ENCODE measurements around the gene KCTD17.

DNA sequence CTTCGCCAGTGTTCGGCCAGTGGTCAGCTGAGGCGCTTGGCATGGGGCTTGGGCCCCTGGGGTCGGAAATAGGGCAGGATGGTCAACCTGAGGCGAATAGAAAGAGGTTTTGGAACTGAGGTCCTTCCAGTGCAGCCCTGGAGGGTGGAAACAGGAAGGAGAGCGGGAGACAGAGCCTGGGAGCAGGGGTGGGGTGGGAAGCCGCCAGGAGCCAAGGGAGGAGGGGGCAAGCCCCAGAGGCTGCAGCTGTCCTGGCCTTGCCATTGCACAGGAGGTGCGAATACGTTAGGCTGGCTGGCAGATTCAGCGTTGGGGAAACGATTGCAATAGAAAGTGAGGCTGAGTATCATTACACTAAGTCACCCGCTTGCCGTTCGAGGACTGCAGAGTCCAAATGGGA lies 13.9 kb upstream of the KCTD17 start:
- TF ChIP-seq JUND (IDR thresholded peaks at IDR 0.05) (no peak), MAX (IDR thresholded peaks at IDR 0.05) (no peak), RAD21 (IDR thresholded peaks at IDR 0.05) (no peak), TAF1 (conservative IDR thresholded peaks at IDR 0.05) (no peak), YY1 (IDR thresholded peaks at IDR 0.05) (no peak), SP1 (IDR thresholded peaks at IDR 0.05) (no peak), EGR1 (IDR thresholded peaks at IDR 0.05; ENCODE audit: low read depth in 2 of 2) (no peak), GABPA (IDR thresholded peaks at IDR 0.05 in 1 of 2, conservative IDR thresholded peaks at IDR 0.05 in 1 of 2) (no peak)
- TF ChIP-seq, protein P1, sequence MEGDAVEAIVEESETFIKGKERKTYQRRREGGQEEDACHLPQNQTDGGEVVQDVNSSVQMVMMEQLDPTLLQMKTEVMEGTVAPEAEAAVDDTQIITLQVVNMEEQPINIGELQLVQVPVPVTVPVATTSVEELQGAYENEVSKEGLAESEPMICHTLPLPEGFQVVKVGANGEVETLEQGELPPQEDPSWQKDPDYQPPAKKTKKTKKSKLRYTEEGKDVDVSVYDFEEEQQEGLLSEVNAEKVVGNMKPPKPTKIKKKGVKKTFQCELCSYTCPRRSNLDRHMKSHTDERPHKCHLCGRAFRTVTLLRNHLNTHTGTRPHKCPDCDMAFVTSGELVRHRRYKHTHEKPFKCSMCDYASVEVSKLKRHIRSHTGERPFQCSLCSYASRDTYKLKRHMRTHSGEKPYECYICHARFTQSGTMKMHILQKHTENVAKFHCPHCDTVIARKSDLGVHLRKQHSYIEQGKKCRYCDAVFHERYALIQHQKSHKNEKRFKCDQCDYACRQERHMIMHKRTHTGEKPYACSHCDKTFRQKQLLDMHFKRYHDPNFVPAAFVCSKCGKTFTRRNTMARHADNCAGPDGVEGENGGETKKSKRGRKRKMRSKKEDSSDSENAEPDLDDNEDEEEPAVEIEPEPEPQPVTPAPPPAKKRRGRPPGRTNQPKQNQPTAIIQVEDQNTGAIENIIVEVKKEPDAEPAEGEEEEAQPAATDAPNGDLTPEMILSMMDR (IDR thresholded peaks at IDR 0.05; ENCODE audit: low read depth, low read length, missing input control), result no peak
- TF ChIP-seq, protein P2, sequence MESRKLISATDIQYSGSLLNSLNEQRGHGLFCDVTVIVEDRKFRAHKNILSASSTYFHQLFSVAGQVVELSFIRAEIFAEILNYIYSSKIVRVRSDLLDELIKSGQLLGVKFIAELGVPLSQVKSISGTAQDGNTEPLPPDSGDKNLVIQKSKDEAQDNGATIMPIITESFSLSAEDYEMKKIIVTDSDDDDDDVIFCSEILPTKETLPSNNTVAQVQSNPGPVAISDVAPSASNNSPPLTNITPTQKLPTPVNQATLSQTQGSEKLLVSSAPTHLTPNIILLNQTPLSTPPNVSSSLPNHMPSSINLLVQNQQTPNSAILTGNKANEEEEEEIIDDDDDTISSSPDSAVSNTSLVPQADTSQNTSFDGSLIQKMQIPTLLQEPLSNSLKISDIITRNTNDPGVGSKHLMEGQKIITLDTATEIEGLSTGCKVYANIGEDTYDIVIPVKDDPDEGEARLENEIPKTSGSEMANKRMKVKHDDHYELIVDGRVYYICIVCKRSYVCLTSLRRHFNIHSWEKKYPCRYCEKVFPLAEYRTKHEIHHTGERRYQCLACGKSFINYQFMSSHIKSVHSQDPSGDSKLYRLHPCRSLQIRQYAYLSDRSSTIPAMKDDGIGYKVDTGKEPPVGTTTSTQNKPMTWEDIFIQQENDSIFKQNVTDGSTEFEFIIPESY (IDR thresholded peaks at IDR 0.05), result no peak
